GM19328 (cell line): Measurements from ENCODE around the gene CCDC83.

ENCODE experiments used
- ATAC-seq: cut with Tn5 transposase; IDR thresholded peaks from one replicate; pipeline ENCODE4 v1.9.1; 2021; ENCODE audit warnings: mild to moderate bottlenecking, moderate library complexity; ENCODE audit not compliant: unreplicated experiment

The CCDC83 gene

GRCh38 chr11:85855341-85855656, at the start of gene CCDC83:
TSS of gene CCDC83 (plus strand) at chr11:85855383. CDS start at chr11:85865124, 9,741 bp downstream.
- ATAC-seq, result no peak

- ATAC-seq, result no peak
Measured at GRCh38 chr11:85805387-85805786, 49.8 kb upstream of the CCDC83 start.

GRCh38 chr11:85806016-85806415, 49.2 kb upstream of the CCDC83 start:
- ATAC-seq, result no peak

GRCh38 chr11:85806876-85807275, 48.3 kb upstream of the CCDC83 start:
- no peak for ATAC-seq

- ATAC-seq, result no peak
Measured at GRCh38 chr11:85809191-85809590, 46.0 kb upstream of the CCDC83 start.

- no peak for ATAC-seq
Measured at GRCh38 chr11:85809863-85810262, 45.3 kb upstream of the CCDC83 start.

- ATAC-seq, result no peak
Measured at GRCh38 chr11:85810521-85810870, 44.7 kb upstream of the CCDC83 start.

GRCh38 chr11:85810871-85811611, 44.1 kb upstream of the CCDC83 start, which contains the start of gene SYTL2:
TSS of gene SYTL2 (minus strand) at chr11:85811141. CDS start at chr11:85757725, 53,416 bp downstream.
- peak; percentile 72 for ATAC-seq

GRCh38 chr11:85811624-85812023, 43.6 kb upstream of the CCDC83 start:
- no peak for ATAC-seq

- no peak for ATAC-seq
Measured at GRCh38 chr11:85813721-85814120, 41.5 kb upstream of the CCDC83 start.

- ATAC-seq, result no peak
Measured at GRCh38 chr11:85815186-85815931, 39.8 kb upstream of the CCDC83 start.

GRCh38 chr11:85819441-85819840, 35.7 kb upstream of the CCDC83 start:
- no peak for ATAC-seq

- no peak for ATAC-seq
Measured at GRCh38 chr11:85821636-85822035, 33.5 kb upstream of the CCDC83 start.

GRCh38 chr11:85822814-85823213, 32.4 kb upstream of the CCDC83 start:
- no peak for ATAC-seq

GRCh38 chr11:85823816-85824215, 31.4 kb upstream of the CCDC83 start:
- ATAC-seq, result no peak

GRCh38 chr11:85825616-85826015, 29.6 kb upstream of the CCDC83 start:
- no peak for ATAC-seq

GRCh38 chr11:85826116-85826855, 28.9 kb upstream of the CCDC83 start:
- ATAC-seq, result no peak

- ATAC-seq, result no peak
Measured at GRCh38 chr11:85827748-85828639, 27.2 kb upstream of the CCDC83 start.

- no peak for ATAC-seq
Measured at GRCh38 chr11:85828640-85828978, 26.6 kb upstream of the CCDC83 start.

- no peak for ATAC-seq
Measured at GRCh38 chr11:85829172-85829571, 26.0 kb upstream of the CCDC83 start.

GRCh38 chr11:85831050-85831449, 24.1 kb upstream of the CCDC83 start:
- no peak for ATAC-seq
